Panc1 (cell line): Measurements from ENCODE around the gene RALGPS1. TPM values are rescaled to one million over a fixed set of nuclear protein-coding genes. Genes with fewer than 3 reads are reported as not detected.

Experiments
- ATAC-seq: fragments of 200-7000 bp; cut with Tn5 transposase; 2 replicates; pipeline ENCODE4 v1.9.1; 2020; ENCODE audit warnings: mild to moderate bottlenecking, moderate library complexity
- BruUV-seq: library from RNA; stranded (reverse); fragments of 400-500 nt; replicated peaks from 2 replicates; lab custom pipeline; 2021; lab: Mats Ljungman, UMichigan
- CTCF ChIA-PET: fragments of 300-600 bp; sonication (Branson Sonifier 250); formaldehyde crosslinking; loops from one replicate; lab custom pipeline; 2022; ENCODE audit warnings: antibody characterized with exemption; lab: Charles Lee
- POLR2A ChIA-PET: fragments of 300-600 bp; sonication (Branson Sonifier 250); formaldehyde crosslinking; loops from one replicate; lab custom pipeline; 2022; ENCODE audit warnings: antibody characterized with exemption; lab: Charles Lee
- DNase-seq: peaks from one replicate; pipeline ENCODE4 v3.0.0-alpha.2; 2010; ENCODE audit warnings: low read depth, low spot score
- H3K27ac ChIP-seq: 2 replicates; pipeline ENCODE4 v1.5.1; 2011; ENCODE audit warnings: mild to moderate bottlenecking, low read length, inconsistent platforms
- H3K27me3 ChIP-seq: fragments of 200-500 bp; sonication (Bioruptor generic); 2 replicates; pipeline ENCODE4 v1.6.0; 2014; ENCODE audit warnings: low read length, inconsistent platforms; ENCODE audit not compliant: control insufficient read depth, insufficient read depth
- H3K36me3 ChIP-seq: fragments of 200-500 bp; sonication (Bioruptor generic); 2 replicates; pipeline ENCODE4 v1.5.1; 2014; ENCODE audit warnings: inconsistent platforms, mild to moderate bottlenecking, low read length, moderate library complexity; ENCODE audit not compliant: control insufficient read depth, insufficient read depth
- H3K4me1 ChIP-seq: 2 replicates; pipeline ENCODE4 v1.5.1; 2011; ENCODE audit warnings: inconsistent platforms, mild to moderate bottlenecking, low read length, moderate library complexity; ENCODE audit not compliant: control insufficient read depth, insufficient read depth
- H3K4me3 ChIP-seq, 2 experiments: 2 replicates each; pipeline ENCODE4 v1.5.1; 2011 to 2012; ENCODE audit warnings: low read depth in 2 of 2, low read length in 2 of 2, mild to moderate bottlenecking in 2 of 2, inconsistent platforms in 1 of 2, moderate library complexity in 1 of 2
- H3K9me3 ChIP-seq: fragments of 200-500 bp; sonication (Bioruptor generic); 2 replicates; pipeline ENCODE4 v1.5.1; 2014; ENCODE audit warnings: low read depth, mild to moderate bottlenecking, inconsistent platforms, low read length, moderate library complexity; ENCODE audit not compliant: control insufficient read depth, insufficient read depth
- POLR2AphosphoS5 ChIP-seq: IDR thresholded peaks from 2 replicates; pipeline ENCODE4 v1.6.1; 2012; ENCODE audit warnings: mild to moderate bottlenecking, low read depth, low read length, moderate library complexity
- SIN3A ChIP-seq: IDR thresholded peaks from 2 replicates; pipeline ENCODE4 v1.6.1; 2012; ENCODE audit warnings: low read depth, mild to moderate bottlenecking, low read length, moderate library complexity, borderline replicate concordance; ENCODE audit not compliant: insufficient read depth
- TCF7L2 ChIP-seq: IDR thresholded peaks from 2 replicates; pipeline ENCODE4 v1.6.1; 2011; ENCODE audit warnings: mild to moderate bottlenecking, low read depth, low read length, inconsistent platforms
- in situ Hi-C: cut with HindIII; loops from 2 replicates; pipeline ENCODE4 v1.10.0; 2016; ENCODE audit warnings: low sequenced_read_pairs, low pct_unique_long_range_greater_than_20kb
- intact Hi-C: fragments of 100-400 bp; cut with micrococcal nuclease; formaldehyde crosslinking; loops from one replicate; pipeline ENCODE4 v1.10.0; 2022; ENCODE audit not compliant: unreplicated experiment
- total RNA-seq: library from RNA; stranded (reverse); gene quantifications from one replicate; pipeline ENCODE4 v1.2.1, GENCODE V29; 2021; ENCODE audit not compliant: unreplicated experiment
- TF ChIP-seq, protein P1 (sequence below), 2 experiments: IDR thresholded peaks; 2 replicates each; pipeline ENCODE4 v1.6.1; 2011 to 2012; ENCODE audit warnings: low read depth in 2 of 2, control low read depth in 1 of 2, low read length in 1 of 2, mild to moderate bottlenecking in 1 of 2, moderate library complexity in 1 of 2; ENCODE audit not compliant: insufficient read depth in 1 of 2
- TF ChIP-seq, protein P2 (sequence below): fragments of 450-650 bp; IDR thresholded peaks from 2 replicates; pipeline ENCODE4 v1.5.1; 2017; ENCODE audit warnings: mild to moderate bottlenecking

RALGPS1 gene
- total RNA-seq, 1 experiment from 2014 or later: 7.2 TPM

- H3K27ac ChIP-seq: no peak overlapping the region
- ChIA-PET CTCF (no interaction called here), POLR2A (no interaction called here)
- no TSS peak for BruUV-seq
- intact Hi-C loops (no loop called here), in situ Hi-C loops (no loop called here)
- H3K9me3 ChIP-seq: no peaks in the 10 kb centered on the region
- DNase-seq: no peak
- no peak overlapping the region for H3K4me3 ChIP-seq
- no peaks in the 10 kb centered on the region for H3K27me3 ChIP-seq
- no peaks in the 10 kb centered on the region for H3K4me1 ChIP-seq
- no peak for ATAC-seq
- no peaks in the 10 kb centered on the region for H3K36me3 ChIP-seq
- no peak for TF ChIP-seq SIN3A
- TF ChIP-seq, protein P1, sequence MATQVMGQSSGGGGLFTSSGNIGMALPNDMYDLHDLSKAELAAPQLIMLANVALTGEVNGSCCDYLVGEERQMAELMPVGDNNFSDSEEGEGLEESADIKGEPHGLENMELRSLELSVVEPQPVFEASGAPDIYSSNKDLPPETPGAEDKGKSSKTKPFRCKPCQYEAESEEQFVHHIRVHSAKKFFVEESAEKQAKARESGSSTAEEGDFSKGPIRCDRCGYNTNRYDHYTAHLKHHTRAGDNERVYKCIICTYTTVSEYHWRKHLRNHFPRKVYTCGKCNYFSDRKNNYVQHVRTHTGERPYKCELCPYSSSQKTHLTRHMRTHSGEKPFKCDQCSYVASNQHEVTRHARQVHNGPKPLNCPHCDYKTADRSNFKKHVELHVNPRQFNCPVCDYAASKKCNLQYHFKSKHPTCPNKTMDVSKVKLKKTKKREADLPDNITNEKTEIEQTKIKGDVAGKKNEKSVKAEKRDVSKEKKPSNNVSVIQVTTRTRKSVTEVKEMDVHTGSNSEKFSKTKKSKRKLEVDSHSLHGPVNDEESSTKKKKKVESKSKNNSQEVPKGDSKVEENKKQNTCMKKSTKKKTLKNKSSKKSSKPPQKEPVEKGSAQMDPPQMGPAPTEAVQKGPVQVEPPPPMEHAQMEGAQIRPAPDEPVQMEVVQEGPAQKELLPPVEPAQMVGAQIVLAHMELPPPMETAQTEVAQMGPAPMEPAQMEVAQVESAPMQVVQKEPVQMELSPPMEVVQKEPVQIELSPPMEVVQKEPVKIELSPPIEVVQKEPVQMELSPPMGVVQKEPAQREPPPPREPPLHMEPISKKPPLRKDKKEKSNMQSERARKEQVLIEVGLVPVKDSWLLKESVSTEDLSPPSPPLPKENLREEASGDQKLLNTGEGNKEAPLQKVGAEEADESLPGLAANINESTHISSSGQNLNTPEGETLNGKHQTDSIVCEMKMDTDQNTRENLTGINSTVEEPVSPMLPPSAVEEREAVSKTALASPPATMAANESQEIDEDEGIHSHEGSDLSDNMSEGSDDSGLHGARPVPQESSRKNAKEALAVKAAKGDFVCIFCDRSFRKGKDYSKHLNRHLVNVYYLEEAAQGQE (IDR thresholded peaks at IDR 0.05; ENCODE audit: insufficient read depth in 1 of 2, low read depth in 2 of 2, low read length in 1 of 2): no peak
- TF ChIP-seq TCF7L2: no peak
- TF ChIP-seq, protein P2, sequence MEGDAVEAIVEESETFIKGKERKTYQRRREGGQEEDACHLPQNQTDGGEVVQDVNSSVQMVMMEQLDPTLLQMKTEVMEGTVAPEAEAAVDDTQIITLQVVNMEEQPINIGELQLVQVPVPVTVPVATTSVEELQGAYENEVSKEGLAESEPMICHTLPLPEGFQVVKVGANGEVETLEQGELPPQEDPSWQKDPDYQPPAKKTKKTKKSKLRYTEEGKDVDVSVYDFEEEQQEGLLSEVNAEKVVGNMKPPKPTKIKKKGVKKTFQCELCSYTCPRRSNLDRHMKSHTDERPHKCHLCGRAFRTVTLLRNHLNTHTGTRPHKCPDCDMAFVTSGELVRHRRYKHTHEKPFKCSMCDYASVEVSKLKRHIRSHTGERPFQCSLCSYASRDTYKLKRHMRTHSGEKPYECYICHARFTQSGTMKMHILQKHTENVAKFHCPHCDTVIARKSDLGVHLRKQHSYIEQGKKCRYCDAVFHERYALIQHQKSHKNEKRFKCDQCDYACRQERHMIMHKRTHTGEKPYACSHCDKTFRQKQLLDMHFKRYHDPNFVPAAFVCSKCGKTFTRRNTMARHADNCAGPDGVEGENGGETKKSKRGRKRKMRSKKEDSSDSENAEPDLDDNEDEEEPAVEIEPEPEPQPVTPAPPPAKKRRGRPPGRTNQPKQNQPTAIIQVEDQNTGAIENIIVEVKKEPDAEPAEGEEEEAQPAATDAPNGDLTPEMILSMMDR: no peak
- TF ChIP-seq POLR2AphosphoS5: no peak
These were observed 170.6 kb downstream of the RALGPS1 start for GRCh38 chr9:127085186-127085585.

DNA sequence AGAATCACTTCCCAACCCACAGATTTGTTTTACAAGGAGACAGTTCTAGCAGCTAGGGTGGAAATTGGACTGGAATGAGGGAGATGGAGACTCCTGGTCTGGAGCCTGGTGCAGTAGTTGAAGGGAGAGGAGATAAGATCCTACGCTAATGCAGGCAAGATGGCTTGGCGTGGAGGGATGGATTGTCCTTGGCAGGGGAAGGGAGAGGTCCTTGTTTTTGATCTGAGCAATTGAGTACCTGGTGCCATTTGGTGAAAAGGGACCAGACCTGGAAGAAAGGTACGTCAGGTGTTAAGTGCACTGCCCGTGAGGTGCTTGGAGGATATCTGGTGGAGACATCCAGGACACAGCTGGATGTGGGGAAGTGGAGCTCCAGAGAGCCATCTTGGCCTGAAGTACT, 172.2 kb downstream of the RALGPS1 start:
- in situ Hi-C loops (no loop called here), intact Hi-C loops (no loop called here)
- Histone ChIP-seq H3K9me3 (no peaks in the 10 kb centered on the region), H3K27ac (no peak overlapping the region), H3K36me3 (no peaks in the 10 kb centered on the region), H3K4me3 (no peak overlapping the region), H3K4me1 (no peaks in the 10 kb centered on the region), H3K27me3 (no peaks in the 10 kb centered on the region)
- DNase-seq (no peak), ATAC-seq (no peak)
- TF ChIP-seq SIN3A (no peak), TCF7L2 (no peak), POLR2AphosphoS5 (no peak)
- TF ChIP-seq, protein P1 (IDR thresholded peaks at IDR 0.05; ENCODE audit: insufficient read depth in 1 of 2, low read depth in 2 of 2, low read length in 1 of 2): no peak
- ChIA-PET CTCF (no interaction called here), POLR2A (no interaction called here)
- BruUV-seq: no TSS peak
